ENCODE data around the gene ATP9A. TPM values are rescaled to one million over a fixed set of nuclear protein-coding genes. Genes with fewer than 3 reads are reported as not detected.

ATP9A gene
- total RNA-seq, 2 experiments from 2014 or later = 0.11 to 0.19 TPM

DNA sequence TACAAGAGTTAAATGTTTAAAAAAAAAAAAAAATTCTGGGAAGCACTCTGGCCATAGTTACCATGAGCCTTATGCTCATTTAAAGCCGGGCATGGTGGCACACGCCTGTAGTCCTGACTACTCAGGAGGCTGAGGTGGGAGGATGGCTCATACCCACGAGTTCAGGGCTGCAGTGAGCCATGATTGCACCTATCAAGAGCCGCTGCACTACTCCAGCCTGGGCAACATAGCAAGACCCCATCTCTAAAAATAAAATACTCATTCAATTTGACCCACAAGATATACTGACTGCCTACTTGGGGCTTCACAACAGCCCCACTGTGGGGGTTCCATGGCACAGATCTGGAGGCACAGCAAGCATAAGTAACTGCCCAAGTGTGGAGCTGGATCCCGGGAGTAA, 113.7 kb downstream of the ATP9A start:
- Mint-ChIP-seq H3K4me1 (ENCODE audit: low read depth) (no peaks in the 10 kb centered on the region), H3K27me3 (no peaks in the 10 kb centered on the region), H3K9me3 (no peaks in the 10 kb centered on the region), H3K4me3 (no peak overlapping the region), H3K27ac (no peak overlapping the region), H3K36me3 (ENCODE audit: low read depth) (no peaks in the 10 kb centered on the region)
- TF ChIP-seq, protein P1, sequence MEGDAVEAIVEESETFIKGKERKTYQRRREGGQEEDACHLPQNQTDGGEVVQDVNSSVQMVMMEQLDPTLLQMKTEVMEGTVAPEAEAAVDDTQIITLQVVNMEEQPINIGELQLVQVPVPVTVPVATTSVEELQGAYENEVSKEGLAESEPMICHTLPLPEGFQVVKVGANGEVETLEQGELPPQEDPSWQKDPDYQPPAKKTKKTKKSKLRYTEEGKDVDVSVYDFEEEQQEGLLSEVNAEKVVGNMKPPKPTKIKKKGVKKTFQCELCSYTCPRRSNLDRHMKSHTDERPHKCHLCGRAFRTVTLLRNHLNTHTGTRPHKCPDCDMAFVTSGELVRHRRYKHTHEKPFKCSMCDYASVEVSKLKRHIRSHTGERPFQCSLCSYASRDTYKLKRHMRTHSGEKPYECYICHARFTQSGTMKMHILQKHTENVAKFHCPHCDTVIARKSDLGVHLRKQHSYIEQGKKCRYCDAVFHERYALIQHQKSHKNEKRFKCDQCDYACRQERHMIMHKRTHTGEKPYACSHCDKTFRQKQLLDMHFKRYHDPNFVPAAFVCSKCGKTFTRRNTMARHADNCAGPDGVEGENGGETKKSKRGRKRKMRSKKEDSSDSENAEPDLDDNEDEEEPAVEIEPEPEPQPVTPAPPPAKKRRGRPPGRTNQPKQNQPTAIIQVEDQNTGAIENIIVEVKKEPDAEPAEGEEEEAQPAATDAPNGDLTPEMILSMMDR (IDR thresholded peaks at IDR 0.05) = no peak
- Histone ChIP-seq H3K27ac (ENCODE audit: low read depth in 1 of 2, low read length in 2 of 2) (no peak overlapping the region), H3K4me1 (ENCODE audit: insufficient read depth, low read length) (peaks cover 4% of the 10 kb centered on the region), H3K9me3 (ENCODE audit: control insufficient read depth in 1 of 2, insufficient read depth in 1 of 2, low read length in 2 of 2) (no peaks in the 10 kb centered on the region), H3K4me3 (ENCODE audit: low read length) (no peak overlapping the region), H3K36me3 (ENCODE audit: insufficient read depth, low read length) (no peaks in the 10 kb centered on the region), H3K27me3 (ENCODE audit: control insufficient read depth in 1 of 2, insufficient read depth in 2 of 2, low read length in 2 of 2) (no peaks in the 10 kb centered on the region)
- intact Hi-C loops (cut with DNase I, micrococcal nuclease) = no loop called here
- DNase-seq (no peak), ATAC-seq (ENCODE audit: poor library complexity) (no peak)
- ChIA-PET POLR2A (no interaction called here), CTCF (no interaction called here)

DNA sequence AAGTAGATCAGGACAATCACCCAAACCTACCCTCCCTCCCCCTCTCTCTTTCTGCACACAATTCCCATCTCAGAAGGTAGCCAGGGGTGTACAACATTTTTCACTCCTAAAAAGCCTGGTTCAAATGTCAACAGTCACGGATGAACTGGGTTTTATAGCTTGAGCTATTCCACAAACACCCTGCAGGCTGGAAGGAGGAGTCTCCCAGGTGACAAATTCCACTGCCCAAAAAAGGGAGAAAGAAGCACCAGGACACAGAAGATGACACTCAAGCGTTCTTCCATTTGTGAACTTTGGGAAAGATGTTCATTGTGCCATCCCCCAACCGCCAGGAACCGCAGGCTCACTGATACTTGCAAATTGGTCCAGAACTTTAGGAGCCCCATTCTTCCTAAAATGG, 114.1 kb downstream of the ATP9A start:
- no peak overlapping the region for H3K27ac Mint-ChIP-seq
- TF ChIP-seq, protein P1 (IDR thresholded peaks at IDR 0.05) = no peak

DNA sequence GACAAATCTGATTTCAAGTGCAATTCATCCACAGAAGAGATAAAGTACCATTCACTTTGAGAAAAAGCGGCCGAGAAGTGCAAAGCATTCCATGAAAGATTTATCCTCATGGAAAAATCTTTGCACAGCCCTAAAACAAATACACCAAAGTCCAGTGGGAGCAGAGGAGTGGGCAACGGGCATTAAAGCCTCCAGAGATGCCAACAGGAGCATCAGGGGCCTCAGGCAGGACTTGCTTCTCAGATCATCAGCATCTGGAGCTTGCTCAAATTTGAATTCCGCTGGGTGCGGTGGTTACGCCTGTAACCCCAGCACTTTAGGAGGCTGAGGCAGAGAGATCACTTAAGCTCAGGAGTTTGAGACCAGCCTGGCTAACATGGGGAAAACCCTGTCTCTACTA, 115.0 kb downstream of the ATP9A start:
- POLR2A ChIA-PET = no interaction called here
- H3K9me3 ChIP-seq (ENCODE audit: control insufficient read depth in 1 of 2, insufficient read depth in 1 of 2, low read length in 2 of 2) = no peaks in the 10 kb centered on the region
- DNase-seq (no peak), ATAC-seq (ENCODE audit: poor library complexity) (no peak)
- TF ChIP-seq, protein P1 (IDR thresholded peaks at IDR 0.05) = no peak
- CTCF ChIA-PET = no interaction called here
- H3K9me3 Mint-ChIP-seq = no peaks in the 10 kb centered on the region
- H3K27me3 ChIP-seq (ENCODE audit: control insufficient read depth in 1 of 2, insufficient read depth in 2 of 2, low read length in 2 of 2) = no peaks in the 10 kb centered on the region
- no peaks in the 10 kb centered on the region for H3K36me3 Mint-ChIP-seq (ENCODE audit: low read depth)
- peaks cover 4% of the 10 kb centered on the region for H3K4me1 ChIP-seq (ENCODE audit: insufficient read depth, low read length)
- no peak overlapping the region for H3K27ac Mint-ChIP-seq
- H3K27ac ChIP-seq (ENCODE audit: low read depth in 1 of 2, low read length in 2 of 2) = no peak overlapping the region
- no peaks in the 10 kb centered on the region for H3K36me3 ChIP-seq (ENCODE audit: insufficient read depth, low read length)
- no peaks in the 10 kb centered on the region for H3K27me3 Mint-ChIP-seq
- no peaks in the 10 kb centered on the region for H3K4me1 Mint-ChIP-seq (ENCODE audit: low read depth)
- H3K4me3 ChIP-seq (ENCODE audit: low read length) = no peak overlapping the region
- intact Hi-C loops (cut with DNase I, micrococcal nuclease) = no loop called here
- no peak overlapping the region for H3K4me3 Mint-ChIP-seq

More for the DNA sequence above, 114.1 kb downstream of the ATP9A start:
- no peak overlapping the region for H3K4me3 Mint-ChIP-seq
- ChIA-PET CTCF (no interaction called here), POLR2A (no interaction called here)
- no peaks in the 10 kb centered on the region for H3K36me3 Mint-ChIP-seq (ENCODE audit: low read depth)
- H3K4me1 Mint-ChIP-seq (ENCODE audit: low read depth) = no peaks in the 10 kb centered on the region
- no peak for DNase-seq
- H3K27me3 ChIP-seq (ENCODE audit: control insufficient read depth in 1 of 2, insufficient read depth in 2 of 2, low read length in 2 of 2) = no peaks in the 10 kb centered on the region
- no peaks in the 10 kb centered on the region for H3K36me3 ChIP-seq (ENCODE audit: insufficient read depth, low read length)
- intact Hi-C loops (cut with DNase I, micrococcal nuclease) = no loop called here
- H3K27ac ChIP-seq (ENCODE audit: low read depth in 1 of 2, low read length in 2 of 2) = no peak overlapping the region
- H3K4me1 ChIP-seq (ENCODE audit: insufficient read depth, low read length) = peaks cover 4% of the 10 kb centered on the region
- no peak overlapping the region for H3K4me3 ChIP-seq (ENCODE audit: low read length)
- no peaks in the 10 kb centered on the region for H3K9me3 ChIP-seq (ENCODE audit: control insufficient read depth in 1 of 2, insufficient read depth in 1 of 2, low read length in 2 of 2)
- no peak for ATAC-seq (ENCODE audit: poor library complexity)
- H3K9me3 Mint-ChIP-seq = no peaks in the 10 kb centered on the region
- no peaks in the 10 kb centered on the region for H3K27me3 Mint-ChIP-seq

Data from CD4-positive, alpha-beta T cell (primary cell).